A549 (cell line): ENCODE data around the gene TRUB2. TPM values are rescaled to one million over a fixed set of nuclear protein-coding genes. Genes with fewer than 3 reads are reported as not detected.

Experiments
- ATAC-seq, 2 experiments: fragments of 200-7000 bp in 1 of 2; fragments of >200 bp in 1 of 2; cut with Nextera tagmentation in 1 of 2; cut with Tn5 transposase in 1 of 2; 3 replicates each; pipeline versions ENCODE4 v1.8.0 to v1.9.1; 2018 to 2020; ENCODE audit warnings: mild to moderate bottlenecking in 1 of 2, moderate library complexity in 1 of 2
- CTCF ChIA-PET: fragments of 300-600 bp; sonication (Branson Sonifier 250); formaldehyde crosslinking; extraction: SDS; loops from one replicate; lab custom pipeline; 2021; ENCODE audit warnings: antibody characterized with exemption, inconsistent platforms; lab: Yijun Ruan, JAX
- POLR2A ChIA-PET: fragments of 350-600 bp; formaldehyde crosslinking; extraction: SDS; loops from one replicate; lab custom pipeline; 2021; ENCODE audit warnings: antibody characterized with exemption, inconsistent platforms; lab: Yijun Ruan, JAX
- DNase-seq, 2 experiments: peaks; one replicate each; pipeline versions ENCODE4 v3.0.0 to v3.0.0-alpha.2; 2011 to 2016; ENCODE audit warnings: low read depth in 1 of 2, low spot score in 1 of 2
- FAIRE-seq: peaks from 2 replicates; lab custom pipeline; 2011; peaks lifted over from hg19 to GRCh38; lab: Jason Lieb, UNC
- H3K27ac ChIP-seq, 2 experiments: fragments of >200 bp; sonication (Bioruptor Twin); formaldehyde crosslinking; 3 replicates each; pipeline ENCODE4 v1.5.1; 2016 to 2017
- H3K4me1 ChIP-seq: fragments of >200 bp; sonication (Bioruptor Twin); formaldehyde crosslinking; 3 replicates; pipeline ENCODE4 v1.6.1; 2016
- H3K4me2 ChIP-seq: fragments of >200 bp; sonication (Bioruptor Twin); formaldehyde crosslinking; 3 replicates; pipeline ENCODE4 v1.6.1; 2016
- H3K4me3 ChIP-seq: fragments of >200 bp; sonication (Bioruptor Twin); formaldehyde crosslinking; 3 replicates; pipeline ENCODE4 v1.5.1; 2016
- H3K9me3 ChIP-seq: fragments of >200 bp; sonication (Bioruptor Twin); formaldehyde crosslinking; 3 replicates; pipeline ENCODE4 v1.6.1; 2016
- CBX2 ChIP-seq: fragments of 200-600 bp; sonication (generic); IDR thresholded peaks from 2 replicates; pipeline ENCODE4 v1.6.1; 2016; ENCODE audit warnings: low read depth, mild to moderate bottlenecking, borderline replicate concordance
- CEBPB ChIP-seq, 2 experiments: fragments of >200 bp in 1 of 2; sonication (Bioruptor Twin) in 1 of 2; formaldehyde crosslinking in 1 of 2; IDR thresholded peaks; 2 replicates each; pipeline ENCODE4 v1.6.1; 2012 to 2016
- FOSB ChIP-seq: fragments of 250-450 bp; sonication (Bioruptor Pico); IDR thresholded peaks from 2 replicates; pipeline ENCODE4 v1.5.0; 2020; ENCODE audit warnings: mild to moderate bottlenecking, moderate library complexity
- FOXS1 ChIP-seq: fragments of 250-450 bp; sonication (Bioruptor Pico); IDR thresholded peaks from 2 replicates; pipeline ENCODE4 v1.5.0; 2020; ENCODE audit warnings: mild to moderate bottlenecking, moderate library complexity
- HOXA7 ChIP-seq: fragments of 250-450 bp; sonication (Bioruptor Pico); IDR thresholded peaks from 2 replicates; pipeline ENCODE4 v1.5.0; 2020; ENCODE audit warnings: mild to moderate bottlenecking, moderate library complexity
- HOXB13 ChIP-seq: fragments of 250-450 bp; sonication (Bioruptor Pico); IDR thresholded peaks from 2 replicates; pipeline ENCODE4 v1.5.0; 2020; ENCODE audit warnings: low read depth, mild to moderate bottlenecking, moderate library complexity
- MYC ChIP-seq: IDR thresholded peaks from 2 replicates; pipeline ENCODE4 v1.6.1; 2012; ENCODE audit warnings: mild to moderate bottlenecking, inconsistent platforms, low read length, improper control_type of control experiment, borderline replicate concordance
- NFE2L2 ChIP-seq: fragments of 150-350 bp; conservative IDR thresholded peaks from 2 replicates; pipeline ENCODE4 v1.6.1; 2014; ENCODE audit warnings: low read length
- NR3C1 ChIP-seq: fragments of >200 bp; sonication (Bioruptor Twin); formaldehyde crosslinking; IDR thresholded peaks from 3 replicates; pipeline ENCODE4 v1.6.1; 2017
- POLR2A ChIP-seq: IDR thresholded peaks from 2 replicates; pipeline ENCODE4 v1.6.1; 2012; ENCODE audit warnings: mild to moderate bottlenecking, low read length
- RNF2 ChIP-seq: fragments of 200-600 bp; sonication (generic); IDR thresholded peaks from 2 replicates; pipeline ENCODE4 v1.6.1; 2016; ENCODE audit warnings: low read depth, mild to moderate bottlenecking, antibody characterized with exemption, moderate library complexity, borderline replicate concordance
- TFCP2L1 ChIP-seq: fragments of 250-450 bp; sonication (Bioruptor Pico); IDR thresholded peaks from 2 replicates; pipeline ENCODE4 v1.5.0; 2021; ENCODE audit warnings: mild to moderate bottlenecking
- ZC3H11A ChIP-seq: fragments of 450-650 bp; IDR thresholded peaks from 2 replicates; pipeline ENCODE4 v1.6.1; 2014; ENCODE audit warnings: antibody characterized with exemption, mild to moderate bottlenecking
- ZFP36 ChIP-seq: fragments of 450-650 bp; IDR thresholded peaks from 2 replicates; pipeline ENCODE4 v1.6.1; 2014; ENCODE audit warnings: borderline replicate concordance; ENCODE audit not compliant: partially characterized antibody
- ZNF302 ChIP-seq: fragments of 250-450 bp; sonication (Bioruptor Pico); IDR thresholded peaks from 2 replicates; pipeline ENCODE4 v1.9.0; 2021; ENCODE audit warnings: inconsistent platforms, mild to moderate bottlenecking, moderate library complexity
- ZSCAN20 ChIP-seq: fragments of 250-450 bp; sonication (Bioruptor Pico); IDR thresholded peaks from 2 replicates; pipeline ENCODE4 v1.8.0; 2022; ENCODE audit warnings: mild to moderate bottlenecking, moderate library complexity
- WGBS: methylation state at CpG from one replicate; pipeline ENCODE4 v1.1.6; 2017; ENCODE audit errors: missing lambda C conversion rate; 5-methylcytosine and 5-hydroxymethylcytosine counted together
- polyA plus RNA-seq, 4 experiments: library from polyadenylated mRNA; depleted of rRNA in 3 of 4; stranded (reverse); fragments of >200 nt; fragmentation: RNase III in 1 of 4; extraction: RNeasy Plus Mini Kit Qiagen cat#74134 plus additional on column Dnase treatment in 1 of 4; gene quantifications; 2 replicates in 3 of 4; 3 replicates in 1 of 4; pipeline ENCODE4 v1.2.3, GENCODE V29; 2011 to 2017
- TF ChIP-seq, protein P1 (sequence below): fragments of >200 bp; sonication (Bioruptor Twin); formaldehyde crosslinking; IDR thresholded peaks from 3 replicates; pipeline ENCODE4 v1.6.1; 2016
- TF ChIP-seq, protein P2 (sequence below): fragments of 250-450 bp; sonication (Bioruptor Pico); IDR thresholded peaks from 2 replicates; pipeline ENCODE4 v1.5.0; 2020; ENCODE audit warnings: low read depth, mild to moderate bottlenecking, moderate library complexity
- TF ChIP-seq, protein P3 (sequence below): fragments of >200 bp; sonication (Bioruptor Twin); formaldehyde crosslinking; IDR thresholded peaks from 3 replicates; pipeline ENCODE4 v1.5.1; 2016

TRUB2 gene
- polyA plus RNA-seq, 2 of the 4 experiments (the other 2 are of a cell fraction), result 29.0 to 38.7 TPM

DNA sequence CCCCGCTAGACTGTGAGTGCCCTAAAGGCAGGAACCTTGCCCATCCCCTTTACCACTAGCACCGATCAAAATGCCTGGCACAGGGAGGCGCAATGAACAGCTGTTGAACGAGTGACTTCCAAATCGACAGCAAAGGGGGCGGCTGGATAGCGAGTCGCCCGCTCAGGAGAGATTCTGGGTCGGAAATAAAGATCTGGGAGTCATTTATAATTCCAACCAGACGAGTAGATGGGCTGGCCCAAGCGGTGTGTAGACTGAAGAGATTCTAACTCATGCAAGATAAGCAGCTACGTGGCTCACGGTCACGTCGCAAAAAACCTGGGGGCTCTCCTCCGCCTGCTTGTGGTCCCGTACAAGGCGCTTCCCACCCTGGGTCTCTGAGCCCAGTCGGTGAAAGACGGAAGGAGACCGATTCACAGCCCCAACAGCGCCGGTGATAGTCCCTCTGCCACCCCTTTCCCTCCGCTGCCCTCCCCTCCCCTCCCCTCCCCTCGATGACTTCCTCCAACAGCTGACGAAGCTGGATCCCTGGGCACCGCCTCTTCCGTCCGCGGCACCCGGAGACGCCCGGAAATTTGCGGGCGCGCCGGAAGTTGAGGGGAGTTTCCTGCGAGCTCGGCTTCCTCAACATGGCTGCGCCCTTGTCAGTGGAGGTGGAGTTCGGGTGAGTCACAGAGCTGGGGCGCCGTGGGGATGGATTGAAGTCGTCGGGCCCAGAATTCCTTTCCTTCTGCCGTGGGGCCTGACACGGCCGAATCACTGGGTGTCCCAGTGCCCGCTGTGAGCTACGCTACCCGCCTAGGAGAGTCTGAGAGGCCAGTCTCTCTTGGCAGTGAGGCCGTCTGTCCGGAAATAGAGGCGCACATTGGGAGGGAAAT, 48.7 kb upstream of the TRUB2 start, which contains the start of gene URM1 (continued):
- TF ChIP-seq ZFP36 (no peak), NR3C1 (no peak)
- TF ChIP-seq, protein P1, sequence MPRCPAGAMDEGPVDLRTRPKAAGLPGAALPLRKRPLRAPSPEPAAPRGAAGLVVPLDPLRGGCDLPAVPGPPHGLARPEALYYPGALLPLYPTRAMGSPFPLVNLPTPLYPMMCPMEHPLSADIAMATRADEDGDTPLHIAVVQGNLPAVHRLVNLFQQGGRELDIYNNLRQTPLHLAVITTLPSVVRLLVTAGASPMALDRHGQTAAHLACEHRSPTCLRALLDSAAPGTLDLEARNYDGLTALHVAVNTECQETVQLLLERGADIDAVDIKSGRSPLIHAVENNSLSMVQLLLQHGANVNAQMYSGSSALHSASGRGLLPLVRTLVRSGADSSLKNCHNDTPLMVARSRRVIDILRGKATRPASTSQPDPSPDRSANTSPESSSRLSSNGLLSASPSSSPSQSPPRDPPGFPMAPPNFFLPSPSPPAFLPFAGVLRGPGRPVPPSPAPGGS, result 0 out of 3 replicates have a peak, but pooled peaks have one; percentile 30
- TF ChIP-seq, protein P2, sequence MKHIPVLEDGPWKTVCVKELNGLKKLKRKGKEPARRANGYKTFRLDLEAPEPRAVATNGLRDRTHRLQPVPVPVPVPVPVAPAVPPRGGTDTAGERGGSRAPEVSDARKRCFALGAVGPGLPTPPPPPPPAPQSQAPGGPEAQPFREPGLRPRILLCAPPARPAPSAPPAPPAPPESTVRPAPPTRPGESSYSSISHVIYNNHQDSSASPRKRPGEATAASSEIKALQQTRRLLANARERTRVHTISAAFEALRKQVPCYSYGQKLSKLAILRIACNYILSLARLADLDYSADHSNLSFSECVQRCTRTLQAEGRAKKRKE (CRISPR knock-in tag), result no peak

DNA sequence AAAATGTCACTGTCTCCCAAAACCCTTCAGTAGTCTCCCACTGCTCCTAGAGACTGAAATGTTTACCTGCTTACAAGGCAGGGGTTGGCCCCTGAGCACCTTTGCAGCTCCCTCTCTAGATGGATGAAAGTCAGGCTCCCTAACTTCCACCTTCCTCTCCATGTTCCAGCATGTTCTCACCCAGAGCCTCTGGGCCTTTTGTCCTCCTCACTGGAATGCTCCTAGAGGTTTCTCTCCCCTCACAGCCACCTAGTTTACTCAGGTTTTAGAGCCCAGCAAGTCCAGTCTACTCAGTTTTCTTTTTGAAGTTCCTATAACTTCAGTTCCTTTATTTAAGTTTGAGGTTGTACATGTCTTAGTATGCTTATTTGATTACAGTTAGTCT, 48.1 kb upstream of the TRUB2 start:
- peak overlapping the region; percentile 77 for H3K4me2 ChIP-seq
- H3K9me3 ChIP-seq, result no peaks in the 10 kb centered on the region
- no peak for TF ChIP-seq CEBPB (IDR thresholded peaks at IDR 0.05)
- TF ChIP-seq ZSCAN20 (CRISPR knock-in tag), result no peak
- TF ChIP-seq CBX2, result no peak
- no peak for TF ChIP-seq HOXB13
- TF ChIP-seq ZNF302 (CRISPR knock-in tag), result no peak
- no peak for TF ChIP-seq RNF2
- no peak for TF ChIP-seq POLR2A
- TF ChIP-seq FOXS1, result no peak
- no peak for TF ChIP-seq NFE2L2
- no peak for TF ChIP-seq MYC
- TF ChIP-seq HOXA7 (CRISPR knock-in tag), result no peak
- no peak for TF ChIP-seq TFCP2L1
- TF ChIP-seq, protein P3, sequence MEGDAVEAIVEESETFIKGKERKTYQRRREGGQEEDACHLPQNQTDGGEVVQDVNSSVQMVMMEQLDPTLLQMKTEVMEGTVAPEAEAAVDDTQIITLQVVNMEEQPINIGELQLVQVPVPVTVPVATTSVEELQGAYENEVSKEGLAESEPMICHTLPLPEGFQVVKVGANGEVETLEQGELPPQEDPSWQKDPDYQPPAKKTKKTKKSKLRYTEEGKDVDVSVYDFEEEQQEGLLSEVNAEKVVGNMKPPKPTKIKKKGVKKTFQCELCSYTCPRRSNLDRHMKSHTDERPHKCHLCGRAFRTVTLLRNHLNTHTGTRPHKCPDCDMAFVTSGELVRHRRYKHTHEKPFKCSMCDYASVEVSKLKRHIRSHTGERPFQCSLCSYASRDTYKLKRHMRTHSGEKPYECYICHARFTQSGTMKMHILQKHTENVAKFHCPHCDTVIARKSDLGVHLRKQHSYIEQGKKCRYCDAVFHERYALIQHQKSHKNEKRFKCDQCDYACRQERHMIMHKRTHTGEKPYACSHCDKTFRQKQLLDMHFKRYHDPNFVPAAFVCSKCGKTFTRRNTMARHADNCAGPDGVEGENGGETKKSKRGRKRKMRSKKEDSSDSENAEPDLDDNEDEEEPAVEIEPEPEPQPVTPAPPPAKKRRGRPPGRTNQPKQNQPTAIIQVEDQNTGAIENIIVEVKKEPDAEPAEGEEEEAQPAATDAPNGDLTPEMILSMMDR, result no peak
- peak overlapping the region; percentile 89 to 90 for H3K27ac ChIP-seq
- peak; percentile 7 to 21; a peak in 3 of 6 replicates for ATAC-seq
- ChIA-PET CTCF (interaction anchor here (1.0 to 5.0 kb wide), 7 partner anchors 8 to 75 kb away, joined by 3 to 39 read pairs (median 11); partner anchors contain the start of gene CERCAM), POLR2A (interaction anchor here (1.5 to 2.3 kb wide), 5 partner anchors 9 to 94 kb away, joined by 4 to 34 read pairs (median 6); partner anchors contain the start of genes CERCAM, GOLGA2, SLC27A4 and SWI5)
- DNase-seq, result no peak
- peak overlapping the region; percentile 83 for H3K4me3 ChIP-seq
- peaks cover 19% of the 10 kb centered on the region; the same call in 2 of the 3 replicates for H3K4me1 ChIP-seq
- FAIRE-seq, result no peak

DNA sequence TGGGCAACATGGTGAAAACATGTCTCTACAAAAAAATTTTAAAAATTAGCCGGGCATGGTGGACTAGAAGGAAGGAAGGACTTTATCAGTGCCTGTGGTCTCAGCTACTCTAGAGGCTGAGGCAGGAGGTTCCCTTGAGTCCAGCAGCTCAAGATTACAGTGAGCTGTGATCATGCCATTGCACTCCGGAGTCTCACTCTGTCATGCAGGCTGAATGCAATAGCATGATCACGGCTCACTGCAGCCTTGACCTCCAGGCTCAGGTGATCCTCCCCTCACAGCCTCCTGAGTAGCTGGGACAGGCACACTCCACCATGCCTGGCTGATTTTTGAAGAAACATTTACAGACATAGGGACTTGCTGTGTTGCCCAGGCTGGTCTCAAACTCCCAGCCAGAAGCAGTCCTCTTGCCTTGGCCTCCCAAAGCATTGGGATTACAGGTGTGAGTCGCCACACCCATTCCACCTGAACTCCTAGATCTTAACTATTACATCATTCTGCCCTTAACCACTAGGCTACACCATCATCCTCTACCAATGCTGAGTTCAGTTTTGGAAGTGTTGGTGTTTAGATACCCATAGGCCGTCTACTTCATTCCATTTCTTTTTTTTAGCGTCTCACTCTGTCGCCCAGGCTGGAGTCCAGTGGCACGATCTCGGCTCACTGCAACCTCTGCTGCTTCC, 46.9 kb upstream of the TRUB2 start:
- TF ChIP-seq HOXA7 (CRISPR knock-in tag) (no peak), POLR2A (no peak), ZFP36 (no peak), FOSB (CRISPR knock-in tag) (no peak), HOXB13 (no peak), ZC3H11A (no peak)
- TF ChIP-seq, protein P2 (CRISPR knock-in tag), result no peak
- TF ChIP-seq, all 56 proteins: peak for 0
- Histone ChIP-seq H3K27ac (no peak overlapping the region), H3K9me3 (no peaks in the 10 kb centered on the region), H3K4me3 (no peak overlapping the region), H3K4me2 (no peak overlapping the region), H3K4me1 (peaks cover 19% of the 10 kb centered on the region; the same call in 2 of the 3 replicates)
- ChIA-PET POLR2A (no interaction called here), CTCF (interaction anchor here (0.9 to 15.6 kb wide), 5 partner anchors 12 to 71 kb away, joined by 3 to 182 read pairs (median 14); no protein-coding TSS in a partner anchor)
- FAIRE-seq, result no peak
- WGBS, result 95% methylated on average over 9 of the region's 9 CpGs
- DNase-seq, result no peak
- ATAC-seq, result no peak
